Ovary (tissue), 3 donors: ENCODE measurements around the gene PPP1R37.

Experiments used
- CTCF ChIP-seq, 3 donors: fragments of 450-650 bp in 2 of 3; fragments of 200-600 bp in 1 of 3; IDR thresholded peaks; one replicate each; pipeline versions ENCODE4 v1.5.1 to v1.8.0; 2016 to 2022; ENCODE audit warnings: antibody characterized with exemption in 3 of 3, mild to moderate bottlenecking in 1 of 3
- EP300 ChIP-seq: sonication (generic); formaldehyde crosslinking; IDR thresholded peaks from one replicate; pipeline ENCODE4 v1.6.1; 2017; ENCODE audit warnings: antibody characterized with exemption
- POLR2A ChIP-seq: fragments of 450-650 bp; IDR thresholded peaks from one replicate; pipeline ENCODE4 v1.6.1; 2017; ENCODE audit warnings: antibody characterized with exemption, mild to moderate bottlenecking, moderate library complexity
- donor health status: DM: no; HTN: no; CAD: no.

- TF ChIP-seq EP300 (no peak), CTCF (IDR thresholded peaks at IDR 0.05) (no peak), POLR2A (no peak)
Observed at GRCh38 chr19:45130236-45130635, 37.3 kb downstream of the PPP1R37 start.
